ENCODE results near the gene EEIG1.

EEIG1 gene

DNA sequence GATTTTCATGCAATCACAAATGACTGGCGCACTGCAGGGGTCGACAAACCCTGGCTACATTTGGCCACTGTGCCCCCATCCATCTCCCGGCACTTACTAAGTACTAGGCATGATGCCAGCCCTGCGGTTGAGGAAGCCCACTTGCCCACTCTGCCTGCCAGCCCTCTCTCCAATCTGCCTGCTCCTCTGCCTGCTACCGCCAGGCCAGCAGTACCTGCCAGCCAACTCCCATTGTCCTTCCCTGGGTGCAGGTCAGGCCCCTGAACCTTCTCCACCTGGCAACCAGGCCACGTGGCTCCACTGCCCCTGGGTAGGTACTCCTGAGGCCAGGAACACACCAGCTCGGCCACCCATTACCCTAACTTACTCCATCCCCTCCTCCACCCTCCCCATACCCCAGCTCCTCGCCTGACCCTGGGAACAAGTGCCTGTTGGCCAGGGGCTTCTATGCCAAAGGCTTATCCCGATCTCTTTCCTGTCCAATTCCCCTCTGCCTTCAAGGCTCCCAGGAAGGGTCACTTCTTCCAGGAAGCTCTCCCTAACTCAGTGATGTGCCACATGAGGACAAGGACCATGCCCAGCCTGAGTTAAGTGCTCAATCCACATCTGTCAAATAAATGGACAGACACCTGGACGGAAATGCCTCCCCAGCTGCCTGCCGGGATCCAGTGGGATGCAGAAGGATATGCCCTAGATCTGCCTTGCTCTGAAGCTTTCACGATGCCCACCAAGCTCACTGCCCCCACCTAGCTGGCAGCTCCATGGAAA lies 6.6 kb downstream of the EEIG1 start:
- no peak for DNase-seq

DNA sequence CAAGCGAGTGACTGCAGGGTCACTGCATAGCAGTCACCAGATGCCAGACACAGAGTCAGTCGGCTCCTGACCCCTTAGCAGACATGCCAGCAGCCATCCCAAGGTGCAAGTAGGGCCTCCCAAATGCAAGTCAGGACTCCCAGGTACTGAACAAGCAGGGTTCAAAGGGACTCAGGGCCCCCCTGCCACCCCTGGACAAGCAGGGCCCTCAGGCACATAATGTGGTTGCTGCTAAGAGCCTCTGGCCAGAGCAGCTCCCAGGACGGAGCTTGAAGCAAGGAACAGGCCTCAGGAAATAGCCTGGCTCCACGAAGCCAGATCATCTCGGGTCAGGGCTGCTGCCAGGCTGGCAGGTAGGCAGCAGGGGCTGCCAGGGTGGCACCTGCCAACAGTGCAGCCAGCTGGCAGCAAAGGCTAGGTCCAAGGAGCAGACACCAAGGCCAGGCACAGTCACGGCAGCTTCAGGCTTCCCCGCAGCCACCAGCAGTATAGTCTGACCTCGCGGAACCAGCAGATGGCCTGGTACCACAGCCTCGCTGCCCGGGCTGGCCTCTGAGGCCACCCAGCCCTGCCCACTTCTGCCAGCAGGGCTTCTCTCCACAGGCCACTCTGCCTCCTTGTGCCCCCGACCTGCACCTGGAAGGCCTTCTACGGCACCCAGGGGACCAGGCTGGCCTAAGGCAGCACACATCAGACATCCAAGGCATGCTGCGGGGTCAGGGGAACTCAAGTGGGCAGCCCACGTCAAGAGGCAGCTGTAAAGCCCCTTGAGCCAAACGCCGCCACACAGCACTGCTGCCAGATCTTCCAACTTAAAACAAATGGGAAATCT lies 7.4 kb downstream of the EEIG1 start:
- DNase-seq: no peak

DNA sequence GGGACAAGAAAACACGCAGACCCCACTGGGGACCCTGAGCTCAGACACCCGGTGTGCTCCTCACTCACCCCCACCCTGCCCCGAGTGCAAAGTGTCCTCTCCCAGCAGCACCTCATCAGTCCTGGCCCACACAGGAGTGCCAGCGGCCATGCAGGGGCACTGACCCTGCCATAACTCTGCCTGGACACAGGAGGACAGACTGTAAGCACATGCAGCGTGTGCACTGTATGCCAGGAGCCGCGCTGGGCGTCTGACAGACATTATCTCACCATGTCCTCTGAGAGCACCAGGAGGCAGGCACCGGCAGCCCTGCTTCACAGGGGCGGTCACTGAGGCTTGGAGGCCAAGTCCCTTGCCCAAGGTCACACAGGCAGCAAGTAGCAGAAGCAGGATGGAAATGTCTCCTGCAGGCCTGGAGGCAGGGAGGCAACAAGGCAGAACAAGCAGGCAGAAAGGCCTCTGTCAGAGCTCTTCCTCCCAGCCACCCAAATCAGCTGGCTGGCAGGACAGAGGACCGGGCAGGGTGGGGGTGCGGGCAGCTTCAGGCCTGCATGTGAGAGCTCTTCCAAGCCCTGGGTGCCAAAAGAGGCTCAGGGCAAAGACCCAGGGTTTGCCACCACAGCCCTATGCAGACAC lies 8.4 kb downstream of the EEIG1 start:
- DNase-seq: no peak

GRCh38 chr9:127971357-127972235 lies 9.2 kb downstream of the EEIG1 start:
- DNase-seq: peak; percentile 56

DNA sequence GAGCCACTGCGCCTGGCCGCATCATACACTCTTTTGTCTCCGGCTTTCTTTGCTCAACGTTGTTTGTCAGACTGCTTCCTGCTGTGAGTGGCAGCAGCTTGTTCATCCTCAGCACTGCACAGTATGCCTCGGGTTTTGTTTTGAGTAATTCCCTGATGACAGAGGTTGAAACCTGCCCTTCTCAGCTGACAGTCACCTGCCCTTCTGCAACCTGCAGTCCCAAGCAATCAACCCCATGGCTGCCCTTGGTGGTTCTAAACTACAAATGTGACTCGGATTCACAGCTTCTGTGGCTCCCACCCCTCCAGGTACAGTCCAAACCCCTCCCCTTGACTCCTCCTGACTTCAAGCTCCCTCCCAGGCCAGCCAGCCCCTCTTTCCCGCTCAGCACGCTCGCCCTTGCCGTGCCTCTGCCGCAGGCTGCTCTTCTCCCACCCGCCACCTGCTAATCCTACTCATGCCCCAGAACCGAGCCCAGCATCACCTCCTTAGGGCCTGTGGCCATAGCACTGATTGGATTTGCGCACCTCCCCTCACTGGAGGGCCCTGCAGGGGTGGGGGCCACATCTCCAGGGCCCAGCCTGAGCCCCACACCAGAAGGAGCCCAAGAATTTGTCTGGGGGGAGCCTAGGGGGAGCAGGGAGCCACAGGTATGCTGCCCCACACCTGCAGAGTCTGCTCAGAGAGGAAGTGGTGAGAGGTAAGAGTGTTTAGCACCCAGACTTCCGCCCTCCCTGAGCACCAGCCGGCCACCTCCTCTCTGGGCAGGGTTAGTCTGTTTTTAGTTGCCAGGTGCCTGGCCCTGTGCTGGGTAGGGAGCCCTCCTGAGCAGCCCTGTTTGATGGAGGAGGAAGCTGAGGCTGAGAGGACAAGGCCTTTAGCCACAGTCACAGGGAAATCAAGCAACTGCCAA lies 10.1 kb downstream of the EEIG1 start:
- DNase-seq: no peak

DNA sequence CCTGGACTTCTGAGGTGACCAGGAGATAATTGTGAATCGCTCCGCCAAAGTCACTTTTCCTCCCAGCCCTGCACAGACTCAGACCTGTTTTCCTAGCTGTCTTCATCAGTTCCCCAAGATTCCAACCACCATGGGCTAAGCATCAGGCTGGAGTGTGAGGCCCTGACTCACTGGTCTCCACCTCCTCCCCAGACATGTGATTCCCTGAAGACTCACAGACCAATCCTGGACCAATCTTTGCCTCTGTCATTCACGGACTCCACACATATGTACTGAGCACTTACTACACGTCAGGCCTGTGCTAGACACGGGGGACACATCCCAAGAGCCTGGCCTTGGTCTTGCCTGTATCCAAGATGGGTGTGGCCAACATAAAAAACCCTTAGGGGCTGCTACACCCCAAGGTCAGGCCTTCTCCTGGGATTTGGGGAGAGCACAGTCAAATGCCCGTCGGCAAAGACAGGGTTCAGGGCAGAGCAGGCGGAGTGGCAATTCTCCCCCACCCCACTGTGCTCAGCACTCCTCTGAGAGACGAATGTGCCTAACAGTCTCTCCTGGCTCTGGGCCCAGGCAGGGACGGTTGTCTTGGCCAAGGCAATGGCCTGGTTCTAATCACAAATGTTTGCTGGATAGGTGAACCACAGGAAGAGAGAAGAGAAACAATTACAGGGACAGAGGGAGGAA lies 11.9 kb downstream of the EEIG1 start:
- no peak for DNase-seq

GRCh38 chr9:127968042-127968441 lies 12.7 kb downstream of the EEIG1 start:
- DNase-seq: peak; percentile 39

- no peak for DNase-seq
These were observed 13.5 kb downstream of the EEIG1 start for GRCh38 chr9:127967151-127967809.

DNA sequence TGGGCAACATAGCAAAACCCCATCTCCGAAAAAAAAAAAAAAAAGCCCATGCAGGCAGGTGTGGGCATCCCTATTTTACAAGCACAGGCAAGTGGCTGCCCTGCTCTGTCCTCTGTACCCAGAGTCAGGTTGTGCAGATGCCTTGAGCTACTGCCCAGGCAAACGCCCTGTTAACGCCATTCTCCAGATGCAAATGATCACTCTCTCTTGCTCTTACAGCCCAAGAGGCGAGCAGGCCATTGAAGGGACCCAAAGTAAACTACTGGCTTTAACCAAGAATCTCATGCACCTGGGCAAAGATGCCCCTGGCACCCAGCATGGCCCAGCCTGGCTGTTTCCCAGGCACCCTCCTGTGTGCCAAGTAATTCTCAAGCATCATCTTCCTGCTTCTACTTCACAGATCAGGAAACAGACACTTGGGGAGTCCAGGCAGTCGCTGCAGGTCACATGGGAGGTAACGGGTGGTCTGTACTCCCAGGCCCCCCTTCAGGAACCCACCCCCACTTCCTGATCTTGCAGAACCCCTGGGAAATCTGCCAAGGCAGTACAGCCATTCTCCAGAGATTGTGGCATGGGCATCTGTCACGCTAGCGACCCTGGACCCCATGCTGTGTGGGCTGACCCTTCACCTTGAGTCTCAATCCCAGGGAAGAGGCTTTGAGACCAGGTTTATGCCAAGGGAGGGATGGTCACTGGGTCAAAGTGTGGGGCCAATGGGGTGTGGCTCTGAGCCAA lies 14.2 kb downstream of the EEIG1 start:
- DNase-seq: no peak

- no peak for DNase-seq
These were observed 14.8 kb downstream of the EEIG1 start for GRCh38 chr9:127965953-127966352.

DNA sequence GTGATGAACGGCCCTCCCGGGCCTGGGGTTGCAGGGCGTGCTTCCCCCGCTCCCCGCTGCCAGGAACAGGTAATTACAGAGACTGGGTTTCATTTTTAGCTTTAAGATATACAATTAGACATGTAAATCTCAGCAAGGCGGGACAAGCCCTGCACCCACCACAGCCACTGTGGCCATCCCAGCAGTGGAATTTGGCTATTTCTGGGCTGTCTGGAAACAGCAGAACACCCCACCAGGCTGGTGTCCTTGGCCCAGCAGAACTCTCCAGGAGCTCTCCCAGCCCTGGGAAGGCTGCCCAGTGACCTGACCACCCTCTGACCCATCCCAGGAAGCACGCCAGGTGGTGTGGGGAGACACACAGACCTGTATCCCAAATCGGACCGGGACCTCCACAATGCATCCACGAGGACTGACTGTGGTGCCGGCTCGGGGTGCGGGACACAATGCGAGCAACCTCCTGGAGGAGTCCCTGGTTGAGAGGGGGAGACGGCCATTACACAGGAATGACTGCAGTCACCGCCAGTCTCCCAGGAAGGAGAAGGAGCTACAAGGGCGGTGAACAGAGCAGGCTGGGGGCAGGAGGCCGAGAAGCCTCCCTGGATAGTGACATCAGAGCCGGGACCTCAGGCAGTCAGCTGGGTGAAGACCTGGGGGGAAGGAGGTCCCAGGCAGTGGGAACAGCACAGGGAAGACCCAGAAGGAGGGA lies 17.3 kb downstream of the EEIG1 start:
- DNase-seq: no peak

DNA sequence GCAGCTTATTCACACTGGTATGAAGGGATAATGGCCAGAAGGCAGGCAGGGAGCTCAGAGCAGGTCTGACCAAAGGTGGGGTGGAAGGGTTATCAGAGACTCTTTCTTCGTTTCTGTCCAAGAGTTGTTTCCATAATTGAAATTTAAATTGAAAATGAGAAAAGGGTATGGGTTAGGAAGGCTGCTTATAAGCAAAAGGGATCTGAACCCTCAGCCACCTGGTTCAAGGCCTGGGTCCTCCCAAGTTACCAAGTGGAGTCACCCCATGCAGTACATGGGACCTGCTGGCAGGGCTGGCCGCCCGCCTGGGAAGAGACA lies 17.8 kb downstream of the EEIG1 start:
- no peak for DNase-seq

- no peak for DNase-seq
These were observed 18.5 kb downstream of the EEIG1 start for GRCh38 chr9:127962278-127962677.

GRCh38 chr9:127961613-127962155 lies 19.1 kb downstream of the EEIG1 start:
- peak; percentile 63 for DNase-seq

- no peak for DNase-seq
These were observed 19.7 kb downstream of the EEIG1 start for GRCh38 chr9:127961155-127961490.

DNA sequence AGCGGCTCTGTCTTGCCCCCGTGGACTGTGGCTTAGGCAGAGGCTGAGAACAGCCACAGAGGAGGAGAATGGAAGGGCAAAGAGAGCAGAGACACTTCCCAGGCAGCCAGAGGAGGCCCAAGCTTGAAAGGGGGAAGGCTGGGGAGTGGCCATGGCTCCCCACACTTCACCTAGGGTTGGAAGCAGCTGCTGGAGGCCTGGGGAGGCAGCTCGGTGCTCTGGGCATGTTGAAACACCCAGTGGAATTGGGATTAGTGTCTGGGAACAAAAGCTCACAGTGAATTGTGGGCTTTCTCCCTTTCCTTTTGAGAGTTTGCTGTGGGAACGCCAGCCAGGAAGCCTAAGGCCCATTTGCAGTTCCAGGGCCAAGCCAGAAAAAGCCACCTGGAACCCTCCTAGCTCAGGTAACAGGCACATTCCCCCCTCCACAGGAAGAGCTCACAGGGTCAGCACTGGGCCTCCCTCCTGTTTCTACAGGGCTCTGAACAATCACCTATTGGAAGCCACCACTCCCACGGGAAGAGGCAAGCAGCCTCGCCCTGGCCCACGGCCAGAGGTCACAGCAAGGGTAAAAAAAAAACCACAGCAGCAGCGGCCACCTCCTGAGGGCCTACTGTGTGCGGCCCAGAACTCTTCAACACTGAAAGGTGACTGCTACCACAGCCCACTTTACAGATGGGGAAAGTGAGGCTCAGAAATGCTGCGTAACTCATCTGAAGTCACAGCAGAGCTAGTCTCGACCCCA lies 20.2 kb downstream of the EEIG1 start:
- no peak for DNase-seq

DNA sequence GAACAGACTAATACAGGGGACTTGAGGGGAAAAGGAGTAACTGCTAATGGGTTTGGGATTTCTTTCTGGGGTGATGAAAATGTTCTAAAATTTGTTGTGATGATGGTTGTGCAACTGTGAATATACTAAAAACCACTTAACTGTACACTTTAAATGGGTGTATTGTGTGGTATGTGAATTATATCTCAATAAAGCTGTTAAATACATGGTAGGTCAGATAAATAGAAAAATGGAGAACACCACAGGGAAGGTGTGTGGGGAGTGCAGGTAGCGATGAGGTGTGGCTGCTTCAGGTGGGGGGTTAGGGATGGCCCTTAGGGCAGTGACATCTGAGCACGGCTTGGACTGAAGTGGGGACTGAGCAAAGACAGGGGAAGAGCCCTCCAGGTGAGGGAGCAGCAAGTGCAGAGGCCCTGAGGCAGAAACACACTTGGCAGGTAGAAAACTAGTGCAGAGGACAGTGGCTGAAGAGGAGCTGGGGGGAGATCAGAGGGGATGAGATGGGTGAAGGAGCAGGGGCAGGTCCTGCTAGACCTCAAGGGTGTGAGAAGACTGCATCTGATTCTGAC lies 20.9 kb downstream of the EEIG1 start:
- no peak for DNase-seq

DNA sequence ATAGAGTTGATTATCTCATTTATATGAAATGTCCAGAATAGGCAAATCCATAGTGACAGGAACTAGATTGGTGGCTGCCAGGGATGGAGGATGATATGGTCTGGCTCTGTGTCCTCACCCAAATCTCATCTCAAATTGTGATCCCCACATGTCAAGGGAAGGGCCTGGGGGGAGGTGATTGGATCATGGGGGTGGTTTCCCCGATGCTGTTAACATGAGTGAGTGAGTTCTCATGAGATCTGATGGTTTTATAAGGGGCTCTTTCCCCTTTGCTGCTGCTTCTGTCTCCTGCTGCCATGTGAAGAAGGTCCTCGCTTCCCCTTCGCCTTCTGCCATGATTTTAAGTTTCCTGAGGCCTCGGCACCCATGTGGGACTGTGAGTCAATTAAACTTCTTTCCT lies 21.4 kb downstream of the EEIG1 start:
- no peak for DNase-seq

Measured in inflammatory macrophage treated with lipopolysaccharide for 4 hours (primary cell).